ENCODE data around the gene BBS2.
A peak's percentile ranks its signal among the peaks of the same experiment; 100 is the strongest.

Gene BBS2

DNA sequence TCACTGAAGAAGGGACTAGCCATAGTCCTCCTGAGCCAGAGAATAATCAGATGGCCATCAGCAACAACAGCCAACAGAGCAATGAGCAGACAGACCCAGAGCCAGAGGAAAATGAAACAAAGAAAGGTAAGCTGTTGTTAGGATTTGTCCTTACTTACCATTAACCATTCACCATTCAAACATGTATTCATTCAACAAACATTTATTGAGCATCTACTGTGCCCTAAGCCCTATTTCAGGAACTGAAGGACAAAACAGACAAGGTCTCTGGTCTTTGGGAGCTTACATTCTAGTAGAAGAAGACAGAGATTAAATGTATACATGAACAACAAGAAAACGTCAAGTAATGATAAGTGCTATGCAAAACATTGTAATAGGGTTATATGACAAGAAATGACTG lies 49.2 kb downstream of the BBS2 start:
- DNase-seq, result no peak

- DNase-seq, result no peak
These were observed 49.6 kb downstream of the BBS2 start for GRCh38 chr16:56470232-56470631.

GRCh38 chr16:56469748-56470147 lies 50.1 kb downstream of the BBS2 start:
- no peak for DNase-seq

- no peak for DNase-seq
These were observed 51.0 kb downstream of the BBS2 start for GRCh38 chr16:56468800-56469199.

DNA sequence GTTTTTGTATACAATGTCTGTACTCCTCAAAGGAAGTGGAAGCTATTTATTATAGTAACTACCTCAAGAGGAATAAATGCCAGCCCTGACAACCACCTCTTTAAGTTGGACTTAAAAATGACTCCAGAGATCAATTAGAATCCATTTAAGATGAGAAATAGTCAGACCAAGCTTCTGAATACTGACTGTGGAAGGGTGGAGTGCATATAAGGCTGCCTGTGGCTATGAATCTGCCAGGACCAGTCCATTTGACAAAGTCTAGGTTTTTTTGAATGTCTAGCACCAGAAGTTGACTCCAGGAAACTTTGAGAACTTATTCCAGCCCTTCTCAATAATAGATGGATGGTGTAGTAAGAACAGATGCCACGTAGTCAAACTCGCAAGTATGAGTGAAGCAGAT lies 53.5 kb downstream of the BBS2 start:
- DNase-seq, result no peak

DNA sequence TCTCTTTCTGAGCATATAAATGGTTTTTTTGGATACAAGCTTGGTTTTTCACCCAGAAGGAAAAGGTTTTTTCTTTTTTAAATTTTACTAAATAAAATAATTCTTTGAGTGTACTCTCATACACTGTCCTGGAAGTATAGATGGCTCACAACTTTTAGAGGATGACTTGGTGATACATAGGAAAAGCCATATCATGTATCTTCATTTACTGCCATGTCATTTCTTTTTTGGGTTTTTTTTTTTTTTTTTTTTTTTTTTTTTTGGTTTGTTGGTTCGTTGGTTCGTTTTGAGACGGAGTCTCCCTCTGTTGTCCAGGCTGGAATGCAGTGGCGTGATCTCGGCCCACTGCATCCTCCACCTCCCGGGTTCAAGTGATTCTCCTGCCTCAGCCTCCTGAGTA lies 56.7 kb downstream of the BBS2 start:
- no peak for DNase-seq

DNA sequence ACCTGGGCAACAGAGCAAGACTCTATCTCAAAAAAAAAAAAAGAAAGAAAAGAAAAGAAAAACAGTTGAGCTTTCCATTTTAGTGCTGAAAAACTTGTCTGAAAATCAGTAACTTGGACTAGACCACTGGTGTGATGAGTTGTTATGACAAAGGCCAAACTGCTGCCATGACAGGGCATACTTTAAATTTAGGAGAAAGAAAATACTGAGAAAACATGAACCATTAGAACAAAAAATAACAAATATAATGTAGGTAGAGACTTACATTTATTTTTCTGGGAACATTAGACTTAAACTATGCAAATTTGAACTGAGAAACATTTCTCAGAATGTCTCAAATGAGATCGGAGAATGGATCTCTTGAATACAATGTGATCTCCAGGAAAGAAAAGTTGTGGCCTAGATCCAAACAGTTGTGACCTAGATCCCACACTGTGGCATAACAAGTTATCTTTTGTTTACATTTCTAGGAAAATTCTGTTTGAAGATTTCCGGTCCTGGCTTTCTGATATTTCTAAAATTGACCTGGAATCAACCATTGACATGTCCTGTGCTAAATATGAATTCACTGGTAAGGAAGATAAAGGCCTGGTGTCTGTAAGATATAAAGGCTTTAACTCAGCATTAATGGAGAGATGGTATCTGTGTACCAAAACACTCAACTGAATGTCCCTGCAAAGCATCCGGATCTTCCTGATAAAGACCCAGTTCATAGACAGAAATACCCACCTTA lies 57.6 kb downstream of the BBS2 start:
- DNase-seq, result no peak

- DNase-seq, result no peak
These were observed 59.7 kb downstream of the BBS2 start for GRCh38 chr16:56460101-56460500.

DNA sequence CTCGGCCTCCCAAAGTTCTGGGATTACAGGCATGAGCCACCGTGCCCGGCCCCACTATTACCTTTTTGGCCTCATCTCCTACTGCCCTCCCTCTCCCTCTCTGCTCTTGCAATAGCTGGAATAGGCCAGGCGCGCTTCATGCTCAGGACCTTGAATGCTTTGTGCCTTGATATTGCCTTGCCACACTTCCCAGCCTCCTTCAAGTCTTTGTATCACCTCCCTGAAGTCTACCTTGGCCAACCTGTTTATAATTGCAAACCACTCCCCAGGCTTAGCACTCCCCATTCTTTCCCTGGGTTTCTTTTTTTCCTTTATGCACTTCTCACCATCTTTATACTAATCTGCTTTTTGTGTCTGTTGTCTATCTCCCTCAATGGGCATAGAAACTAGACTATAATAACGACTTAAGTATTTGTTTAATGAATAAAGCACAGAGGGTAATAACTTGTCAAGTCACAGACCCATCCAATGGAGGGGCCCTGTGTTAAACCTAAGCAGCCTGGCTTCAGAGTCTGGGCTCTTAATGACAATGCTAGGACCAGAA lies 61.8 kb downstream of the BBS2 start:
- DNase-seq, result no peak

- no peak for DNase-seq
These were observed 67.8 kb downstream of the BBS2 start for GRCh38 chr16:56451753-56452689.

DNA sequence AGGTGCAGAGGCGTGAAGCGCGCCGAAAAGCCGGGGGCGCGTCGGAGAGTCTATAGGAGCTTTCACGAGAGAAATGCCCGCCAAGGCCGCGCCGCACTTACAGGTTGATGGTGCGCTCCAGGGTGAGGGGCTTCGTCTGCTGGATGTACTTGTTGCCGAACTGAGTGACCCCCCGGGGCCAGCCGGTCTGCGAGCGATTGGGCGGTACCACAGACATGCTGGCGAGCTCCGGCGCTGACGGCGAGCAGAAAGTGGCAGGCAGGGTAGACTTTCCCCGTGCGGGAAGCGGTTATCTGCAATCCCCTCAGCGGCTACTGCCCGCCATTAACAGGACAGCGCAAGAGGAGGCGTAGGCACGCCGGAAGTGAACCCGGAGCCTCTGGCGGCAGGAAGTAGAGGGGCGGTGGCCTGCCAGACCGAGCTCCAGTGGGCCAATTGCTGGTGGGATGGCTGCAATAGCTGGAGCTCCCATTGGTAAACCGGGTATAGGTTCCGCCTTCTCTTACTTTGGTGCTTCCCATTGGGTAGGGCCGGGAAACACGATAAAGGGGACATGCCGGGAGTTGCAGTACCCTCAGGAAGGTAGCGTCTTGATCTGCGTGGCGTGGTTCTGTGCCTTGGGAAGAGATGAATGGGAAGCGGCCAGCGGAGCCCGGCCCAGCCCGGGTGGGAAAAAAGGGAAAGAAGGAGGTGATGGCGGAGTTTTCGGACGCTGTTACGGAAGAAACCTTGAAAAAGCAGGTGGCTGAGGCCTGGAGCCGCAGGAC lies 68.7 kb downstream of the BBS2 start, which contains the start of the genes NUDT21 and OGFOD1:
Gene NUDT21, minus strand, starts transcription at position 347 of the 767 bp plus-strand sequence. Its CDS starts 130 bp downstream, at position 217.
Gene OGFOD1, plus strand, starts transcription at position 569 of the 767 bp plus-strand sequence. Its CDS starts 59 bp downstream, at position 628.
- peak; percentile 66 to 83 (median 81) for DNase-seq

DNA sequence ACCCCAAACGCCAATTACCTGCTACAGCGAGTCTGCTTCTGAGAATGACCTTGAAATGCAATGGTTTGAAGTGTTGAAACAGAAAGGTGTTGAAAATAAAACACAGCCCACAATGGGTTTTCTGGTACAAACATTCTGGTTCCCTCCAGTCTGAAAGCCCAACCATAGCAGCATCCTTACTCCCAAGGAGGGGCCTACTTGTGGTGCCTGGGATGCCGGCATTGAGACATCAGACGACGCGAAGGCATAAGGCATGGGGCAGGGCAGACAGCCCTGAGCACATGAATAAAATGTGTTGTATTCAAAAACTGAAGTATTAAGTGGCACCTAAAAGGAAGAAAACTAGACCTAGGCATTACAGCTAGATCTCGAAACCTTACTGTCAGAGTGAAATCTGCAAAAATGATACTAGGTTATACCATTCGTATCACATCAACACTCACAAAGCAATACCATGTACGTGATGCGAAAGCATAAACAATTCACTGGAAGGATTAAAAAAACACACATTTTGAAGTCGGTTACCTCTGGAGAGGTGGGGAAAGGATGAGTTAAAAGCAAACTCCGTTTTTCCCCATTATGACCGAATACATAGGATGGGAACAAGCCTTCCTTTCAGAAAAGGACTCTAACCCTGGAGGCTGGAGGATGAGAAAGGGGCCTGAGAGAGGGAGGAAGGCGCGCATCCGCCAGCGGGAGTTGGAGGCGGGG lies 69.4 kb downstream of the BBS2 start:
- no peak for DNase-seq

DNA sequence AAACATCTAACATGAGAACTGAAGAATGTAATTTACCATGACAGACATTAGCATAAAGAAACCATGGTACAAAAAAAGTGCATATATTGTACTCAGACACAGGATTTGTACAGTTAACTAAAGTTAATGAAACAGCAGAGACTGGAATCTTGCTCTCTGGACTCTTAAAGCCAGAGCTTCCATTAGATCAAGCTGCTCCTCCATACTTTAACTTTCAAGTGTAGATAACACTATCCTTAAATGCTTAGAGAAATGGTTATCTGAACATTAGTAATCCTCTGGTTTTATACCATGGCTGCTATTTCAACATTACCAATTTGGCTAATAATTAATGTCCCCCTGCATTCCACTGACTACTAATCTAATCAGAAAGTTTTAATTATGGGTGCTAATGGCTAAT lies 71.8 kb downstream of the BBS2 start:
- no peak for DNase-seq

DNA sequence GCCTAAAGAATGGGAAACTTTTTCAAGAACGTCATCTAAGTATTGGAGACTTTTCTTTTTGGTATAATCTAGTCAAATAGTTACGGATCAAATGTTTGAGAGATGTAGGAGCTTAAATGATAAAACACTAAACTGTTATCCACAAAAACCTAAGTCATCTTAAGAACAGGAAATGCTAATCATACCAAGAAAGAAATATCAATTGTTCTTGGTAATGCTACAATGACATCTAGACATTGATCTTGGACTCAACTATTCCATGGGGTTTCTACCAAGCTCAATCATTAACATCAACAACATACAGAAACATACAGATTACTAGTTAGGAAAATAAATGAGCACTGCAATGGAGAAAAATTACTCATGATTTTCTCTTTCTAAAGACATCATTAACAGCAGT lies 72.5 kb downstream of the BBS2 start:
- no peak for DNase-seq

GRCh38 chr16:56438038-56438437 lies 81.8 kb downstream of the BBS2 start:
- no peak for DNase-seq

GRCh38 chr16:56436258-56436657 lies 83.6 kb downstream of the BBS2 start:
- no peak for DNase-seq
